GM10248 (cell line): Measurements from ENCODE around the gene NOL11.
A peak's percentile ranks its signal among the peaks of the same experiment; 100 is the strongest.
"Not testable (repeated sequence)": the region's sequence is repeated elsewhere in the genome, so short reads cannot be mapped to it uniquely, and the experiment has no call there.

Experiments used
- CTCF ChIA-PET: fragments of 300-600 bp; sonication (Branson Sonifier 250); formaldehyde crosslinking; extraction: SDS; loops from one replicate; lab custom pipeline; 2021; ENCODE audit warnings: antibody characterized with exemption; lab: Yijun Ruan, JAX
- POLR2A ChIA-PET: fragments of 350-650 bp; sonication (Branson Sonifier 250); formaldehyde crosslinking; extraction: SDS; loops from one replicate; lab custom pipeline; 2020; ENCODE audit warnings: antibody characterized with exemption; lab: Yijun Ruan, JAX
- DNase-seq: peaks from one replicate; pipeline ENCODE4 v3.0.0; 2012; ENCODE audit errors: extremely low spot score
- CTCF ChIP-seq: IDR thresholded peaks from 2 replicates; pipeline ENCODE4 v1.5.1; 2012; ENCODE audit warnings: mild to moderate bottlenecking, low read depth; ENCODE audit errors: extremely low read depth, missing control alignments, control extremely low read depth

NOL11 gene

GRCh38 chr17:67716405-67716798, 1.3 kb upstream of the NOL11 start:
- CTCF ChIA-PET: interaction anchor here (0.9 to 3.1 kb wide), 6 partner anchors 9 to 337 kb away, joined by 3 to 10 read pairs (median 4); no protein-coding TSS in a partner anchor
- POLR2A ChIA-PET: interaction anchor here (0.6 kb wide), 1 partner anchor 358 kb away, joined by 6 read pairs; no protein-coding TSS in a partner anchor
- no peak for DNase-seq
- no peak for TF ChIP-seq CTCF

- DNase-seq: peak; percentile 18
These were observed 528 bp upstream of the NOL11 start for GRCh38 chr17:67717192-67717623.

GRCh38 chr17:67718325-67718941, 697 bp downstream of the NOL11 start:
- ChIA-PET CTCF (interaction anchor here (0.7 to 2.0 kb wide), 10 partner anchors 9 to 106 kb away, joined by 3 to 13 read pairs (median 4); no protein-coding TSS in a partner anchor), POLR2A (interaction anchor here (0.9 kb wide), 1 partner anchor 61 kb away, joined by 10 read pairs; no protein-coding TSS in a partner anchor)
- no peak for TF ChIP-seq CTCF
- peak; percentile 46 for DNase-seq

More at GRCh38 chr17:67717192-67717623, 528 bp upstream of the NOL11 start:
- no peak for TF ChIP-seq CTCF
- ChIA-PET POLR2A (no interaction called here), CTCF (interaction anchor here (0.5 to 3.1 kb wide), 14 partner anchors 8 to 338 kb away, joined by 3 to 13 read pairs (median 4); no protein-coding TSS in a partner anchor)

GRCh38 chr17:67725373-67725791, 7.6 kb downstream of the NOL11 start:
- DNase-seq: no peak
- ChIA-PET POLR2A (no interaction called here), CTCF (interaction anchor here (1.3 kb wide), 1 partner anchor 8 kb away, joined by 3 read pairs; no protein-coding TSS in a partner anchor)
- no peak for TF ChIP-seq CTCF

GRCh38 chr17:67725807-67726206, 8.1 kb downstream of the NOL11 start:
- no peak for DNase-seq
- POLR2A ChIA-PET: no interaction called here
- TF ChIP-seq CTCF: no peak
- CTCF ChIA-PET: interaction anchor here (1.1 to 1.3 kb wide), 2 partner anchors 9 to 74 kb away, joined by 3 read pairs; no protein-coding TSS in a partner anchor

- not testable (repeated sequence) for DNase-seq
- ChIA-PET CTCF (interaction anchor here (1.3 to 1.6 kb wide), 2 partner anchors 9 to 10 kb away, joined by 4 read pairs; partner anchors contain the start of gene NOL11), POLR2A (interaction anchor here (0.6 kb wide), 1 partner anchor 1578 kb away, joined by 5 read pairs; no protein-coding TSS in a partner anchor)
These were observed 9.7 kb downstream of the NOL11 start for GRCh38 chr17:67727152-67728039.
